CD4-positive, alpha-beta T cell treated with Interleukin-1 beta for 1 hour (primary cell): ENCODE measurements around the gene ITPR1.
A peak's percentile ranks its signal among the peaks of the same experiment; 100 is the strongest.
"Not testable (repeated sequence)": the region's sequence is repeated elsewhere in the genome, so short reads cannot be mapped to it uniquely, and the experiment has no call there.

ENCODE experiments used
- DNase-seq, 2 donors: peaks; one replicate each; pipeline ENCODE4 v3.0.0-alpha.2; 2020 to 2022

The ITPR1 gene

DNA sequence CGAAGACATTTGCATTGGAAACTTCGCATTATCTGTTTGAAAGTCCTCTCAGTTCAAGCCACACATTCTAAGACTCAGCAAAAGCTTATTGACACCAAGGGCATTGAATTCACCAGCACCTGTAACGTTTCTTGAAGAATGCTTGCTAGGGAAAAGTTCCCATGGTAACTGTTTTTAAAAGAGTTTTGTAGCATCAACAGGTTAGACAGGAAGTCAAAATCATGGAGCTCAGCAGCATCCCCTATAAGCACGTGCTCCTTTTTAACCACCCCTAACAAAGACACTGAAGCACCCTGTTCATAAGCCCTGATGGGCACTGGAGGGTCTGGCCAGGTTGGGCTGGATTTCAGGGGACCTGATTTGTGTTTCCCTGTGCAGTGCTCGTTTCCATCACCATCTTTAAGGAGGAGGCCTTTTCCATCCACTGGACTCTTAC, 256.4 kb downstream of the ITPR1 start:
- no peak for DNase-seq

DNA sequence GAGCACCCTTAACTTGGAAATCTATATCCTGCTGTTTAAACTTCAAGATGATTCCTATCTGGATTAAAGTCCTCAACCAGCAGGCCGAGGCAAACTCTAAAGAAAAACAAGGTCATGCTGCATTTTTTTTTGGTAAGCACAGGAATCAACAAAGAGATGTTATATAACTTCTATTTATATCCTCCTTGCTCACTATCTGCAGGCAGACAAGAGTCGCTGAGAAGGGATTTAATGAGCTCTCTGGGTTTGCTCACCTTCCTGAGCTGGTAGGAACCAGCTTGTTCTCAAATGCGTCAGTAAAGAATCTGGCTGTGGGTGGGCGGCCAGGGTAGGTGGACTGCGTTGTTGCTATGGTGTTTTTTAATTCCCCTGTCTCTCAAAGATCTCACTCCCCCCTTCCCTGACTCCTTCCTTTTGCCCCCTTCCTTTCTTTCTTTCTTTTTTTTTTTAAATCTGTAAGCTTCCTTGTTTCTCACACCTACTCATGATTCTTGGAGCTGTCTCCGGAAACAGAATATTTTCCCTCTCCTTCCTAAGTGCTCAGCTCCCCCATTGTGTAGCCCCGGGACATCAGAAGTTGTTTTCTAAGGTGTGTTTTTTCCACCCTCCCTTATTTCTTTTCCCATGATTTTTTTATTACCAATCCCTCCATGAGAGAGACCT, 257.3 kb downstream of the ITPR1 start:
- peak; percentile 9 to 27 for DNase-seq

DNA sequence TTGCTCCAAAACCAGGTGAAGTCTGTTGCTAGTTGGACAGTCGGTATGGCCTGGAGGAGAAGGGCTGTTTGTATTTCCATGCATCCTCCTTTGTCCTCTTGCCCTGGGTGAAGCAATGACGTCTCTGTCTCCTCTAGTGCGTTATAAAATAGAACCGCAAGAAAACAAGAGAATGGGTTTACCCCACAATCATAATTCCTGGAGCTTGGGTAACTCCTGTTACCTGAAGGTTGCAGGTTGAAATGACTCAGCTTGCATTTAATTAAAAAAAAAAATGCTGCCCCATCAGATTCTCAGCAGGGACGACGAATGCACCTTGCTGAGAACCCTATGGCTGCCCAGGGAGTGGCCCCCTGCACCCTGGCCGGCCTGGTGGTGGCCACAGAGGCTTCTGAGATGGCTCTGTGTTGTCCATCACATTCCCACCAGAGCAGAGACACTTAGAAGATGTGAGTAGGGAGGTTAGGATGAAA, 257.9 kb downstream of the ITPR1 start:
- no peak for DNase-seq

DNA sequence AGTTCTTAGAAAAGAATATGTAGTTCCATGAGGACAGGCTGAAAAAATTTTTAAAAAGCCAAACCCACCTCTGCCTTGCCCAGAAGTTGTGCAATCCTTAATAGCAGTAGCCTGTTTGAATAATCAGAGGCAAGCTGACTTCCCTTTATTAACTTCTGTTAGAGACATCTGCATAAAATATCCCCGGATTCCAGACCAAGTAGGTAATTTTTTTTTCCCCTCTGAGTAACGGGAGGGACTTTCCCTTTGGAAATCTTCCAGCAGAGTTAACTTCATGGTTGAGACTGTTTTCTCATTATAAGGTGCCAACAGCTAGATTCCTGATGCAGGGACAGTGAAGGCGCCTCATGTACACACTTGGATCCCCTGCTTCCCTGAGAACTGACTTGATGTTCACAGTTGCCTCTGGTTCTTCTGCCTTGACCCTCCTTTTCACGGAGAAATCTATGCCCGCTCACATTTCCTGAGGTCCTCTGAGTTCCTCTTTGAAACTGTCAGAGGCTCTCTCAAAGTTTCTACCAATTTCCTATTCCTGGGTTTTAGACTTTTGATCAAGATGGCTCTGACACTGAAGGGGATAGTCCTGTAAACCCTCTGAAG, 258.5 kb downstream of the ITPR1 start:
- DNase-seq: no peak

DNA sequence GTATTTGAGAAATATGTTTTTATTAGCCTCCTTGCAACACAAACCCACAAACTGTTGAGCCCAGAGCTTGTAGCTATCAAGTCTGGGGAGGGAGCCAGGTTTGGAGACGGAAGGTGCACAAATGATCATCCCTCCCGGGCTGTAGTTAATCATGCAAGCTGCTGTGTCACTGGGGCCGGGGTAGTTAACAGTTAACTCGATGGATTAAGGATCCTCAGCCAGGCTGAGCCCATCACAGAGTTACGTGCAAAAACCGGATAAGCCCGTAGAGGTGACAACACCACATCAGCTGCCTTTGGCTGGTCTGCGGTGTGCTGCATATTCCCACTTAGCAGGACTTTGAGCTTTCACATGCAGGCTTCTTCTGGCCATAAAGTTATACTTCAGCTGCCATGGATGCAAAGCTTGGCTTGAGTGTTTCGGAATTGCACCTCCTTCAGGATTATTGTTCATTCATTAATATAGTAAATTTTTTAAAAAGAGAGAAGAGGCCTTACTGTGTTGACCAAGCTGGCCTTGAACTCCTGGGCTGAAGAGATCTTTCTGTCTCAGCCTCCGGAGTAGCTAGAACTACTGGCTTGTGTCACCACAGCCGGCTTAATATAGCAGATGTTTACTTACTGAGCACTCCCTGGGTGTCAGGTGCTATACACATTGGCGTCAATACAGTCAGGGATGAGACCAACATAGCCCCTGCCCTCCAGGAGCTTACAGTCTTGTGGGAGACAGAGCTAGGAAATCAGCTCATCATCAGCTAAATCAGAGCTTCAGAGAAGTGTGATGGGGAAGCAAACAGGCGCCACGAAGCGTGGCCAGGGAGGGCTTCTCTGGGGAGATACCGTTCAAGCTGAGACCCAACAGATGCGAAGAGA, 259.3 kb downstream of the ITPR1 start:
- no peak for DNase-seq

DNA sequence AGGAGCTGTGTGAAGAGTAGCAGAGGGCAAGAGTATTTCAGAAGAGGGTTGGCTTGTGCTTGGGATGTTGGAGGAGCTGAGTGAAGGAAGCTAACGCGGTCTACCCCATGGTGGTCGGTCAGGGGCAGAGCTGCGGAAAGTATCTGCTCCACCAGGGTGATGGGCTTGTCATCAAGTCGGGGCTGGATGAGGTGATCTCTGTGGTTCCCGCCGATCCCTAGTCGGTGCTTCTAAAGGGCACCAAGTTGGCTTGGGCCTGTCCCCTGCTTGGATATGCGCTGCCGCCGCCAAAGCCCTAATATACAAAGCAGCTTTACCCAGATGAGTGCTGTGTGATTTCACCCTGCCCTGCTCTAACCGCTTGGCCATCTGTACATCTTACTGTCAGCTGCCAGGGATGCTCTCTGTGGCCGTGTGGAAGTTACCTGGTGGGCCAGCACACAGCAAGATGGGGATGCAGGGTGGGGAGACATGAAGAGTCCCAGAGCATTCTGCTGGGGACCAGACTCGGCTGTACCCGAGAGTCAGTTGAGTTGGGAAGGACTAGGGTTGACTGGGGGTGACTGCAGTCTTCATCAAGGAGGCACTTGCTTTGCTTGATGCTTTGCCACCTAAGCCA, 260.0 kb downstream of the ITPR1 start:
- no peak for DNase-seq

DNA sequence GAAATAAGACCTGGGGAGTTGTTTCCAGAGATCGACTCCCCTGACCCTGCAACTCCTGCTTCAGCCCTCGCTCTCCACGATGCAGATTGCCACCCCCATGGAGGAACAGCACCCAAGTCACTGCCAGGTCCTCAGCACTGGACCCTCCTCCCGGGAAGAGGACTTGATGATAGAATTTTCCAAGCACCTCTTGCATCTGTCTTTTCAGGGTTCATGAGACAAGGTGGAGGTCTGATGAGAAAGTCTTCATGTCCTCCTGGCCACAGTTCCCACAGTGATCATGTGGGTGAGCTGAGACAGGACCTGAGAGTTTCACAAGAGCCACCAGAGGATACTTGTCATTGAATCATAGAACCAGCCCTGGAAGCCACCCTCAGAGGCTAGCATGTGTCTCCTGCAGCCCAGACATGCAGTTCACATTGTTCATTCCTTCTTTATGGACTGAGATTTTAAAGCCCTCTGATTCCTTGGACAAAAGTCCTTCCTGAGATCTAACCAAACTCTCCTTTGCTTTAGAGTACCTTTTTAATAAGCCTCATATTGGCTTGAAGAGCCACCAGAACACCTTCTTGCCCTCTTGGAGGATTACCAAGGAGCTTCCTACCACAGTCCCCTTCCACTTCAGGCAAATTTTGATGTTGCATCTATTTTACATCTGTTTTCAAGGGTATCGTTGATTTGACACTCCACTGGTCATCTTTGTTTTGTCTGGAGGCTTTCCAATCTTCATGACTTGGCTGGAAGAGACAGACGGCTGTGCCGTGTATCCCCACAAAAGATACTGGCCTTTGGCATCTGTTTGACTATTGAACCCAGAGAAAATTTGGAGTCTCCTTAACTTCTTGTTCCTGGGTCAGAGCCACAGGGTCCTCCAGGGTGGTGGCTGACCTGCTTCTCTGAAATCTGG, 261.3 kb downstream of the ITPR1 start:
- DNase-seq: peak in 1 of 2 donors; percentile 8

DNA sequence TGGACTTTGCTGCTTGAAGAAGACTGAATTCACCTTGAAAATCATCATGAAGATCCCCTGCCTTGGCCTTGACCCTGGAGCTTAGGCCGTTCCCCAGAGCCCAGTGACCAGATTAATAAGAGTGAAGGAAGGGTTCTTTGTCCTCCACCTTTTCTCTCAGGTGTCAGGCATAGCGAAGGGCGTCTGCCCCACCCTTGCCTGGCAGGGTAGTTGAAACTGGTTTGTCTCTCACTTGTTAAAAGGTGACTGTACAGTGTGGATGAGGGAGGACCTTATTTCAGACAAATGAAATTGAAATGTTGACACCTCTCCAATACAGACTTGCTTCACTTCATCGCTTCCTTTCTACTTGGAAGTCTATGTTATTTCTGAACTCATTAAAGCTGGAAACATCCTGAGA, 262.4 kb downstream of the ITPR1 start:
- no peak for DNase-seq

DNA sequence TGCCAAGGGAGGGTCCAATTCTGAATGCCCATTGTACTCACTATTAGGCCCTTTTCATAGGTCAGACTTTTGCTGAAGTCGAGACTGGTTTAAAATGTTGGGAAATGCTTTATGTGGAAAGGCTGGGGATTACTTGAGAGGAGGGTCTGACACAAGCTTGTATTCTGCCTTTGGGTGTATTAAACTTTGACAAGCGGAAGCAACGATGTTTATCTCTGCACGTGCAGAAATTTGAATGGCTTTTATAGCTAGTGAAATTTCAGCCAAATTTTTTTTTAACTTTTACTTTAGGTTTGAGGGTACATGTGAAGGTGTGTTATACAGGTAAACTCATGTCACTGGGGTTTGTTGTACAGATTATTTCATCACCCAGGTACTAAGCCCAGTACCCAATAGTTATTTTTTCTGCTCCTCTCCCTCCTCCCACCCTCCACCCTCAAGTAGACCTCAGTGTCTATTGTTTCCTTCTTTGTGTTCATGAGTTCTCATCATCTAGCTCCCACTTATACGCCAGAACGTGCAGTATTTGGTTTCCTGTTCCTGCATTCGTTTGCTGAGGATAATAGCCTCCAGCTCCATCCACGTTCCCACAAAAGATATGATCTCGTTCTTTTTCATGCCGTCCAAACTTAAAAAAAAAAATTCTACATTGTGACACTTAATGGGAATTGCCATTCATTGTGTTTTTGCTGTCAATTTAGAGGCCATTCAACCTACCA, 263.1 kb downstream of the ITPR1 start:
- DNase-seq: no peak

DNA sequence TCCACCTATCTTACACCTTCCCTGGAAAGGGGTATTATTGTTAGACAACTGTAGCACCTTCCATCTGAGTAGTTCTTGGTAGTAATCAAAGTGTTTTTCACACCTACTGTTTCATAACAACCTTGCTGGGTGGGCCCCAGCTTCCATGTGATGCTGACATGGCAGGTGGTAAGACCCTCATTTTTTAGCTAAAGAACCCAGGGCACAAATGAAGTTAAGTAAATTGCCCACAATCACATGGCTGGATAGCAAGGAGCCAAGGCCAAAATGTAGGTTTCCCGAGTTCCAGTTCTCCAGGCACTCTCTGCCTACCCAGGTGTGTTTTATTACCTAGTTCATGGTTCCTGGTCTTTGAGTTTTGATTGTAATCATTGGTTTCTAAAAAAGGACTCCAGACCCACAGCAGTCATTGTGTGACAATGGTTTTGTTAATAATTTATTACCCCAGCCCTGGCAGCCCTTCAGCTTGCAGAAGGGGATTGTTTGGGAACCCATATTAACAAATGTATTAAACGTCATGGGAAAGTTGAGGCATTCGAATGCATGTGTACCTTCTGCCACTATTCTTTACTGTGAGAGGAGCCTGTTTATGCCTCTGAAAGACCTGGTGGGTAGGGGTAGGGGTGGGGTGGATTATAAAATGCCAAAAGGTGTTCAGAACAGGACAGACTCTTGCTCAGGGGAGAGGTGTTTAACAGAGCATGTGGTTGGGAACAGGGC, 263.9 kb downstream of the ITPR1 start:
- no peak for DNase-seq

DNA sequence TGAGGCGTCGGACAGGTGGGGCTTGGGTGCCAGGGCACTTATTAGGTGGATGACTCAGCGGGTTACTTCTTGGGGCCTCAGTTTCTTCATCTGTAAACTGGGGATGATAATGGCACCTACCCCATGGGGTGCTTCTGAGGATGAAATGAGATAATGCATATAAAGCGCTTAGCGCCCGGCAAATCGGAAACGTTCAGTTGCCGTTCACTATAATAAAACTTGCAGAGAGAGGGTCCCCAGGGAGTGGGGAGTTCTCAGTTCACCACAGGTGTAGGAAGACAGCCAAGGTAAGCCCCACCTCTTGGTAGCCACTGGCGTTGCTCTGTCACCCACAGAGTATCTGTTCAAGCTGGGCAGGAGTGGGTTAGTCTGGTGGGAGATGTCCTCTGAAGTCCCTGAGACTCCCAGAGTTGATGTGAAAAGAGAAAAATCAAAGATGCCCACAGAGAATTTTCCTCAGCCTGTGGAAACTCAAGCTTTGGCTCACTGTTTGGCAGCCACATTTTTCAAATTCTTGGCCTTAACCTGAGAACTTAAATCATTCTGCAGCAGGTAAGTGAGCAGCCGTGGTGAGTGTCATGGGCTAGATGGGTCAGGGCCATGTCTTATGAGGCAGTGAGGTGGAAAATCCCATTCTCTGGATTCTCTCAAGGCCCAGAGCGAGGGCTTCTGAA, 264.6 kb downstream of the ITPR1 start:
- no peak for DNase-seq

DNA sequence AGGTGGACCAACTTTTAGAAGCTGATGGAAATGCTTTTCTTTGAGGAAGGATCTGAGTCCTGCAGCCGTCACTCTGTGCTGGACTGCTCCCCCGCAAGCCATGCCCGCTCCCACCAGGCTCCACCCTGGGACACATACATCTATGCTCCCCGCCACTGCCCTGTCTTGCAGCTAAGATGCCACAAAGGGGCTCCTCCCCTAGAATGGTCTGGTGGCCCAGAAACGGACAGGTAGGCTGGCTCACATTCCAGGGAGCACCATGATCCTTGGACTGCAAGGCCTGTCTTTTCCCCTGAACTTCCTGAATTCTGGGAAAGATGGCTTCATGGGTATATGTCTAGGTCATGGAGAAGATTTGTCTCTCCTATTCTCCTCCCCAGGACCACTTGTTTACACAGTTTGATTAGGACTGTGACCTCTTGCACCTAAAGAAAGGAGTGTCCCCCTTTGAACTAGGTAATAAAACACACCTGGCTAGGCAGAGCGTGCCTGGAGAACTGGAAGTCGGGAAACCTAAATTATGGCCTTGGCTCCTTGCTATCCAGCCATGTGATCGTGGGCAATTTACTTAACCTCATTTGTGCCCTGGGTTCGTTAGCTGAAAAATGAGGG, 265.2 kb downstream of the ITPR1 start:
- no peak for DNase-seq

DNA sequence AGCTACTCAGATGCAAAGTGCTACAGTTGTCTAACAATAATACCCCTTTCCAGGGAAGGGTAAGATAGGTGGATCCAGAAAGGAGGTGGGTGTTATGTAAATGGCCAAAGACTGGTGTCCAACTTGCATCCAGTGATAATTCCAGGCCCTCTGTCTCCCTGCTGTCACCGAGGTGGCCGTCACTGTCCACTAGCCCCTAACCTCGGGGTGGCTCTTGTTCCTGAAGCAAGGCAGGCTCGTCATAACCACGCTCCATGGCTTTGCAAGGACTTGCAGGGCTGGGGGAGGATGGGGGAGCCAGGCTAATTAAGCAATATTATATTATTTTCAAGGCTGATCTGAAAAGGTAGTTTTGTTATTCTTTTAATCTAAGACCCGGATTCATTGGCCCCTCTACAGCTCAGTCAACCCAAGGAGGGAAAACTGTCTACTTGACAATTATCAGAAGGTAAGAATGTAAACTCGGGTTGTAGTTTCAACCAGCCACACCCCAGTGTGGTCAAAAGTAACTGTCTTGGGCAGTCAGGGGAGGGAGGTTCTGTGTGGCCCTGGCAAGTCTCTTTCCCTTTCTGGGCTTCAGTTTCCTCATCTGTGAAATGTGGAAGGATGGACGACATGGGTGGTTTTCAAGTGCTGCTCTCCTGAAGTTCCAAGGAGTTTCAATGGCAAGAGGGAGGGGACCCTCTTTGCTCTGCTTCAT, 266.0 kb downstream of the ITPR1 start:
- DNase-seq: no peak

DNA sequence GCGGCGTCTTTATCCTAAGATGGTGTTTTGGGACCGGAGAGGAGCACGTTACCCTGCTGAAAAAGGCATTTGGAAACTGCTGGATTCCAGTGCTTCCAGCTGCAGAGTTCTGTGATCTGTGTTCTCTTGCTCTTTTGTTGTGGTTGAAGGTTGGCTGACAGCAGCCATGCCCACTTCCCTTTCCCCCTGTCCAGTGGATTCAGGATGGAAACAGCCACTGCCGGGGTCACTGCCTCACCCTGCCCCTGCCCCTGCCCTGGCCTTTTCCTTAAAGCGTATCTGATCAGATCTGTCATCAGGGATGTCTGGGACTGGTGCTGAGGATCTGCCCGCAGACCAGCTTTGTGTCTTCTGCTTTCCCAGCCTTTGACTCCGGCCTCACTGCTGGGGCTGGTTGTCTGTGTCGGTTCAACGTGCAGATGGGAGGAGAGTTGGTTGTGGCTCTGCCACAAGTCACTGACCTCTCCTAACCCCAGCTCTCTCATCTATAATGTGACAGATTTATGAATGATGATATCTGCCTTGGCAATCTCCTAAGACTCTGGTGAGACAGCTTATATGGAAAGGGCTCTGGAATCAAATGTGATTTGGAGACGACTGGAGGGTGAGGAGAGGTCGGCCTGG, 266.7 kb downstream of the ITPR1 start:
- DNase-seq: no peak

DNA sequence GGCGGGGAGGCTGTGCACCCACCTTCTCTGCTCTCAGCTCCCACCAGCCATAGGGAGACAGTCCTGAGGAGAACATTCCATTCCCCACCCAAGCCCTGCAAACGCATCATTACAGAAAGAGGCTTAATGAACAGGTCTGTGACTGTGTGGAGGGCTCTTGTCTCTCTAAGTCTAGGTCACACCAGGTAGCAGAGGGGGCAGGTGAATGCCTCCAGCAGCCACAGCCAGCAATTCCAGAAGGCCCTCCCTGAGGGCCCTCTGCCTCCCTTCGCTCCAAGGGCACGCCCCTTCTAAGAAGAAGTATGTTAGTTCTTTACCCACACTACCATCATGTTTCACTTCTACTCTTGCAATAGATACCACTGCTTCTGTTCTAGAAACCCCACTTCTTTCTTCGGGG, 268.6 kb downstream of the ITPR1 start:
- DNase-seq: no peak

DNA sequence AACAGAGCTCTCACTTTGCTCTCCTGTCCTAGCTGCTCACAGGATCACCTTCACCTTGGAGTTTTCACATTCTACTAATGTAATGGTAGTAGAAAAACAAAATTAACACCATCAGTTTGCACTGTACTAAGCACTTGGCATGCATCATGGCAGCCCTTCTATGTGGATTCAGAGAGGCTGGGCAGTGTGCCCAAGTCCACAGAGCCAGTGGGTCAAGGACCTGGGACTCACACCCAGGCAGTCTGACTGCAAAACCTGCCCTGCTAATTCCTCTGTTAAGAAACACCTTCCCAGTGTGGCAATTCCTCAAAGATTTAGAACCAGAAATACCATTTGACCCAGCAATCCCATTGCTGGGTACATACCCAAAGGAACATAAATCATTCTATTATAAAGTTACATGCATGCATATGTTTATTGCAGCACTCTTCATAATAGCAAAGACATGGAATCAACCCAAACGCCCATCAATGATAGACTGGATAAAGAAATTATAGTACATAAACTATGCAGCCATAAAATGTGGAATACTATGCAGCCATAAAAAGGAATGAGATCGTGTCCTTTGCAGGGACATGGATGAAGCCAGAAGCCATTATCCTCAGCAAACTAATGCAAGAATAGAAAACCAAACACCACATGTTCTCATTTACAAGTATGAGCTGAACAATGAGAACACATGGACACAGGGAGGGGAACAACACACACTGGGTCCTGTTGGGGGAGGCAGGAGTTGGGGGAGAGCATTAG, 269.5 kb downstream of the ITPR1 start:
- DNase-seq: not testable (repeated sequence)

DNA sequence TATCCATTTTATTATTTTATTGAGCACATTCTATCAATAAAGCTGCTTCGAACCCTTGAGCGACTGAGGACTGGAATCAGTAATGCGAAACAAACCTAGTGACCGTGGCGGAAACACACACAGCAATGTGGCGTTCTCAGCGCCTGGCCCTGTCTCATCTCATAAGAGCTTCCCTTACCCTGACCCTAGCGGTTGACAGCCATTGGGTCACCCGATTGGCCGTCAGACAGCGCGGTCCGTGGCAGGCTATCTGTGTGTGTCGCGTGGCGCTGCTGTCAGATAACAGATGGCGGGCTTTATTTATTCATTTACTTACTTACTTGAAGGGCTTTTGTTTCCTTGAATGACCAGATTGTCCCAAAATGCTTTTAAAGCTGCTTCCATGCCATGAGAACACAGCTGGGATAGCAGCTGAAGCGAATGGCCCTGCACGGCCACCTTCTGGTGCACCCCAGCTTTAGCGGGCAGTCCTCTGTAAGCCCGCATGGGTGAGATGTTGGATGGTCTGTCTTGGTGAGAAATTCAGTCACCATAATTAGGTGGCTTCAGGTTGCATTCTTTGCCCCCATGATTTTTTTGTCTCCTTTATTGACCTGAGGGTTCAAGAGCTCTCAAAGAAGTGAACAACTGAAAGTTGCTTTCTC, 270.6 kb downstream of the ITPR1 start:
- DNase-seq: no peak
